Measurements from ENCODE around the gene C2CD2.

DNA sequence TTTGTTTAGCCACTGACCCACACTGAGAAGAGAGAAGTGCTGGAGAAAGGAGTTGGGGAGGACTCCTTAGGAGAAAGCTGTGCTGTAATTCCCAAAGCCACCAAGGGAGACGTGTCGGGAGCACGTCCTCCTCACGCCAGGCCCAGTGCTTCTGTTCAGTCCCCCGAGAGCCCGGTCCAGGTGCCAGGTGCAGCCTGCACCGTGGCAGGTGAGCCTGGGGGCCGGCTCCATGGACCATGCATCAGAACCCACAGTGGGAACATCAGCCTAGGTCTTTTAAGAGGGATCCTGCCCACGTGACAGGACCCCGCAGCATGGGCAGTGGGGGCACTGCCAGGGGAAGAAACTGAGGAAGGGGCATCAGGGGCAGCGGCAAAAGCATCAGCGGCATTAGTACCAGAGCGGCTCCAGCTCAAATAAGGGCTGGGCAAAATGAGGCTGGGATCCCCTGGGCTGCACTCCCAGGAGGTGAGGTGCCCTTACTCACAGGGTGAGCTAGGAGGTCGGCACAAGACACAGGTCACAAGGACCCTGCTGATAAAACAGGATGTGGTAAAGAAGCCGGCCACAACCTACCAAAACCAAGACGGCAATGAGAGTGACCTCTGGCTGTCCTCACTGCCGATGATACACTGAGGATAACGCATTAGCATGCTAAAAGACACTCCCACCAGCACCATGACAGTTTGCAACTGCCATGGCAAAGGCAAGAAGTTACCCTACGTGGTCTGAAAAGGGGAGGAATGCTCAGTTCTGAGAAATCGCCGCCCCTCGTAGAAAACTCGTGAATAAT lies 50.1 kb downstream of the C2CD2 start:
- TF ChIP-seq, protein P1, sequence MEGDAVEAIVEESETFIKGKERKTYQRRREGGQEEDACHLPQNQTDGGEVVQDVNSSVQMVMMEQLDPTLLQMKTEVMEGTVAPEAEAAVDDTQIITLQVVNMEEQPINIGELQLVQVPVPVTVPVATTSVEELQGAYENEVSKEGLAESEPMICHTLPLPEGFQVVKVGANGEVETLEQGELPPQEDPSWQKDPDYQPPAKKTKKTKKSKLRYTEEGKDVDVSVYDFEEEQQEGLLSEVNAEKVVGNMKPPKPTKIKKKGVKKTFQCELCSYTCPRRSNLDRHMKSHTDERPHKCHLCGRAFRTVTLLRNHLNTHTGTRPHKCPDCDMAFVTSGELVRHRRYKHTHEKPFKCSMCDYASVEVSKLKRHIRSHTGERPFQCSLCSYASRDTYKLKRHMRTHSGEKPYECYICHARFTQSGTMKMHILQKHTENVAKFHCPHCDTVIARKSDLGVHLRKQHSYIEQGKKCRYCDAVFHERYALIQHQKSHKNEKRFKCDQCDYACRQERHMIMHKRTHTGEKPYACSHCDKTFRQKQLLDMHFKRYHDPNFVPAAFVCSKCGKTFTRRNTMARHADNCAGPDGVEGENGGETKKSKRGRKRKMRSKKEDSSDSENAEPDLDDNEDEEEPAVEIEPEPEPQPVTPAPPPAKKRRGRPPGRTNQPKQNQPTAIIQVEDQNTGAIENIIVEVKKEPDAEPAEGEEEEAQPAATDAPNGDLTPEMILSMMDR (IDR thresholded peaks at IDR 0.05; ENCODE audit: insufficient read depth, low read length), result no peak
- no peak for TF ChIP-seq POLR2AphosphoS5 (IDR thresholded peaks at IDR 0.05; ENCODE audit: low read depth)
- TF ChIP-seq, protein P2, sequence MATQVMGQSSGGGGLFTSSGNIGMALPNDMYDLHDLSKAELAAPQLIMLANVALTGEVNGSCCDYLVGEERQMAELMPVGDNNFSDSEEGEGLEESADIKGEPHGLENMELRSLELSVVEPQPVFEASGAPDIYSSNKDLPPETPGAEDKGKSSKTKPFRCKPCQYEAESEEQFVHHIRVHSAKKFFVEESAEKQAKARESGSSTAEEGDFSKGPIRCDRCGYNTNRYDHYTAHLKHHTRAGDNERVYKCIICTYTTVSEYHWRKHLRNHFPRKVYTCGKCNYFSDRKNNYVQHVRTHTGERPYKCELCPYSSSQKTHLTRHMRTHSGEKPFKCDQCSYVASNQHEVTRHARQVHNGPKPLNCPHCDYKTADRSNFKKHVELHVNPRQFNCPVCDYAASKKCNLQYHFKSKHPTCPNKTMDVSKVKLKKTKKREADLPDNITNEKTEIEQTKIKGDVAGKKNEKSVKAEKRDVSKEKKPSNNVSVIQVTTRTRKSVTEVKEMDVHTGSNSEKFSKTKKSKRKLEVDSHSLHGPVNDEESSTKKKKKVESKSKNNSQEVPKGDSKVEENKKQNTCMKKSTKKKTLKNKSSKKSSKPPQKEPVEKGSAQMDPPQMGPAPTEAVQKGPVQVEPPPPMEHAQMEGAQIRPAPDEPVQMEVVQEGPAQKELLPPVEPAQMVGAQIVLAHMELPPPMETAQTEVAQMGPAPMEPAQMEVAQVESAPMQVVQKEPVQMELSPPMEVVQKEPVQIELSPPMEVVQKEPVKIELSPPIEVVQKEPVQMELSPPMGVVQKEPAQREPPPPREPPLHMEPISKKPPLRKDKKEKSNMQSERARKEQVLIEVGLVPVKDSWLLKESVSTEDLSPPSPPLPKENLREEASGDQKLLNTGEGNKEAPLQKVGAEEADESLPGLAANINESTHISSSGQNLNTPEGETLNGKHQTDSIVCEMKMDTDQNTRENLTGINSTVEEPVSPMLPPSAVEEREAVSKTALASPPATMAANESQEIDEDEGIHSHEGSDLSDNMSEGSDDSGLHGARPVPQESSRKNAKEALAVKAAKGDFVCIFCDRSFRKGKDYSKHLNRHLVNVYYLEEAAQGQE (IDR thresholded peaks at IDR 0.05; ENCODE audit: insufficient replicate concordance, low read depth), result no peak
